ENCODE measurements around the gene MAN2A1. TPM values are rescaled to one million over a fixed set of nuclear protein-coding genes. Genes with fewer than 3 reads are reported as not detected.

Gene MAN2A1
- total RNA-seq, 1 experiment from 2014 or later: 78.0 TPM

DNA sequence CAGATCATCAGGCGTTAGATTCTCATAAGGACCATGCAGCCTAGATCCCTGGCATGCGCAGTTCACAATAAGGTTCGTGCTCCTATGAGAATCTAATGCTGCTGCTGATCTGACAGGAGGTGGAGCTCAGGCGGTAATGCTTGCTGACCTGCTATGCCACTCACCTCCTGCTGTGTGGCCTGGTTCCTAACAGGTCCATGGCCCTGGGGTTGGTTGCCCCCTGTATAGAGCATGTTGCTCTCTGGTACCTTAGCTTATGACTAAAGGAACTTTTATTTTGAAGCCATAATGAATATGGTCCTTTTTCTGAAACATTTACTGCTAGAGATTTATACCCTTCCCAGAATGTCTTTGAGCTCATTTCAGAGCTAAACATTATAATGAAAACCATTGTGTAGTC, 3.1 kb downstream of the MAN2A1 start:
- Histone ChIP-seq H3K9ac (ENCODE audit: extremely low read depth, insufficient read length, low read length) (no peak overlapping the region), H3K23ac (ENCODE audit: insufficient read length, low read depth, low read length) (no peak overlapping the region), H2BK5ac (ENCODE audit: insufficient read length, low read length) (no peak overlapping the region), H2BK12ac (ENCODE audit: insufficient read length, low read depth, low read length) (no peak overlapping the region), H3K56ac (ENCODE audit: insufficient read length, low read depth, low read length) (no peak overlapping the region), H2AFZ (ENCODE audit: low read length) (no peak overlapping the region), H4K5ac (ENCODE audit: insufficient read length, low read depth, low read length) (no peak overlapping the region), H3K4ac (ENCODE audit: low read depth, low read length) (no peak overlapping the region), H4K91ac (ENCODE audit: insufficient read length, low read depth, low read length) (no peak overlapping the region), H2BK15ac (ENCODE audit: low read depth, low read length) (no peak overlapping the region), H4K20me1 (ENCODE audit: control insufficient read depth, insufficient read depth, insufficient read length) (no peaks in the 10 kb centered on the region), H3K27ac (ENCODE audit: insufficient read length, low read depth, low read length) (no peak overlapping the region), H2BK20ac (ENCODE audit: low read depth, low read length, poor library complexity, severe bottlenecking) (no peak overlapping the region), H4K8ac (replicated peaks; ENCODE audit: insufficient read length, low read depth, low read length) (no peak overlapping the region), H2AK5ac (ENCODE audit: insufficient read length, low read length) (no peak overlapping the region), H3K79me2 (ENCODE audit: insufficient read depth, low read length) (peaks cover 44% of the 10 kb centered on the region; the same call in 1 of the 2 replicates), H3K14ac (ENCODE audit: insufficient read depth, low read length) (no peak overlapping the region), H3K23me2 (ENCODE audit: insufficient read length, low read depth, low read length, poor library complexity, severe bottlenecking) (peaks cover 8% of the 10 kb centered on the region), H3K9me3 (ENCODE audit: control insufficient read depth, low read depth, low read length) (no peaks in the 10 kb centered on the region), H3K27me3 (ENCODE audit: insufficient read depth, low read length) (no peaks in the 10 kb centered on the region), H2BK120ac (ENCODE audit: low read depth, low read length, poor library complexity, severe bottlenecking) (no peak overlapping the region), H3K18ac (ENCODE audit: insufficient read length, low read depth, low read length) (no peak overlapping the region), H3K4me2 (ENCODE audit: insufficient read depth, insufficient read length, low read length) (no peak overlapping the region), H3K79me1 (ENCODE audit: insufficient read depth, low read depth, low read length, poor library complexity, severe bottlenecking) (peaks cover 3% of the 10 kb centered on the region), H3T11ph (ENCODE audit: low read length) (no peak overlapping the region), H3K4me1 (ENCODE audit: insufficient read depth, low read length) (peaks cover 11% of the 10 kb centered on the region; the same call in 1 of the 2 replicates)
- no peak for DNase-seq
- Mint-ChIP-seq H3K9me3 (peaks cover 3 to 6% of the 10 kb centered on the region in 2 experiments; a peak in 2 of 5 replicates), H3K4me1 (peaks cover 61 to 69% of the 10 kb centered on the region in 2 experiments), H3K27me3 (ENCODE audit: low read depth) (no peaks in the 10 kb centered on the region; the same call in 1 of the 2 replicates), H3K4me3 (peak overlapping the region; percentile 94 to 97), H3K27ac (peak overlapping the region in 1 of 3 experiments; percentile 40; a peak in 1 of 7 replicates), H3K36me3 (ENCODE audit: insufficient read depth in 1 of 3, low read depth in 3 of 3) (peaks cover 11 to 15% (median 12%) of the 10 kb centered on the region in 3 experiments; a peak in 5 of 7 replicates)
- TF ChIP-seq, protein P1, sequence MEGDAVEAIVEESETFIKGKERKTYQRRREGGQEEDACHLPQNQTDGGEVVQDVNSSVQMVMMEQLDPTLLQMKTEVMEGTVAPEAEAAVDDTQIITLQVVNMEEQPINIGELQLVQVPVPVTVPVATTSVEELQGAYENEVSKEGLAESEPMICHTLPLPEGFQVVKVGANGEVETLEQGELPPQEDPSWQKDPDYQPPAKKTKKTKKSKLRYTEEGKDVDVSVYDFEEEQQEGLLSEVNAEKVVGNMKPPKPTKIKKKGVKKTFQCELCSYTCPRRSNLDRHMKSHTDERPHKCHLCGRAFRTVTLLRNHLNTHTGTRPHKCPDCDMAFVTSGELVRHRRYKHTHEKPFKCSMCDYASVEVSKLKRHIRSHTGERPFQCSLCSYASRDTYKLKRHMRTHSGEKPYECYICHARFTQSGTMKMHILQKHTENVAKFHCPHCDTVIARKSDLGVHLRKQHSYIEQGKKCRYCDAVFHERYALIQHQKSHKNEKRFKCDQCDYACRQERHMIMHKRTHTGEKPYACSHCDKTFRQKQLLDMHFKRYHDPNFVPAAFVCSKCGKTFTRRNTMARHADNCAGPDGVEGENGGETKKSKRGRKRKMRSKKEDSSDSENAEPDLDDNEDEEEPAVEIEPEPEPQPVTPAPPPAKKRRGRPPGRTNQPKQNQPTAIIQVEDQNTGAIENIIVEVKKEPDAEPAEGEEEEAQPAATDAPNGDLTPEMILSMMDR (conservative IDR thresholded peaks at IDR 0.05): no peak
- WGBS (ENCODE audit: extremely low coverage, insufficient read length, low lambda C conversion rate): no CpG with 5 or more reads among the region's 4 CpGs

Measured in H9 (cell line).